LoVo (cell line): ENCODE measurements around the gene CKAP4.

Experiments used
- DNase-seq: peaks from one replicate; pipeline ENCODE4 v3.0.0-alpha.2; 2016; ENCODE audit warnings: low spot score

Gene CKAP4

GRCh38 chr12:106239241-106239950 is 8.4 kb downstream of the CKAP4 start:
- DNase-seq, result no peak

DNA sequence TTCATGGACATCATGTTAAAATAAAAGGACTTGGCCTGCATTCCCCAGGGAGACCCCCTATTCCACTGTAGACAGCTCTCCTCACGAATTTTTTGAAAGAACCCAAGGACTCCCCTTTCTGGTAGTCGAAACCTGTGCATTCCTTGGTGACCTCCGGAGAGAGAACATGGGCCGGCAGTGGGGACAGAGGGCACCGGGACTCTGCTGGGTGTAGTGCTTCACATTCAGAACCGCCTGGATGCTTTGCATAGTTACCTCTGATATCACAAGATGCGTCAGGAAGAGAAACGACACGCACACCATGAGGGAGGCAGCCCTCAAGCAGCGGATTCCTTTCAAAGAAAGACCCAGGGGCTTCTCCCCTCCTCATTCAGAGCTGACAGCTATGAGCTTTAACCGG is 9.7 kb downstream of the CKAP4 start:
- DNase-seq, result no peak

GRCh38 chr12:106235770-106236169 is 12.1 kb downstream of the CKAP4 start:
- DNase-seq, result no peak

DNA sequence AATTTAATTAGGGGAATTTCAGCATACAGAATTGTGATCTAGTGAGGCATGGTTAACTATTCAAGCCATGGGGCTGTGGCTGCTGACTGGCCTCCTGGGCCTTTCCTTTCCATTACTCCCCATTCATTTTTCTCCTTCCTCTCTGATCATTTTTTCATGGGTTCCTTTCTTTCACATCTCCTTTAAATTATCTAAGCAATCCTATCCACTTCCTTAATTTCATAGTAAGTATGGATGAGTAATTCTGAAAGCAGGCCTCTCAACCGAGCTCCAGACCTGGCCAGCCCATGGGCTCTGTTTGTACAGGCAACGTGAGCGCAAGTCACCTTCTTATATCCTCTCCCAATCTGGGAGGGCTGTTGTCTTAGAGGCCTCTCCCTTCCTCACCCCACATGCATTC is 13.4 kb downstream of the CKAP4 start:
- no peak for DNase-seq

DNA sequence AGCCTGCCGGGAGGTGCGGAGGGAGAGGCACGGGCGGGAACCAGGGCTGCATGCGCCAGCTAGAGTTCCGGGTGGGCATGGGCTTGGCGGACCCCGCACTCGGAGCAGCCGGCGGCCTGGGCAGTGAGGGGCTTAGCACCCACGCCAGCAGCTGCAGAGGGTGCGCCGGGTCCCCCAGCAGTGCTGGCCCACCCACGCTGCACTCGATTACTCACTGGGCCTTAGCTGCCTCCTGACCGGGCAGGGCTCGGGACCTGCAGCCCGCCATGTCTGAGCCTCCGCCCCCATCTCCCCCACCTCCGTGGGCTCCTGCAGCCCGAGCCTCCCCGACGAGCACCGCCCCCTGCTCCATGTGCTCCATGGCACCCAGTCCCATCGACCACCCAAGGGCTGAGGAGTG is 14.8 kb downstream of the CKAP4 start:
- DNase-seq, result no peak

DNA sequence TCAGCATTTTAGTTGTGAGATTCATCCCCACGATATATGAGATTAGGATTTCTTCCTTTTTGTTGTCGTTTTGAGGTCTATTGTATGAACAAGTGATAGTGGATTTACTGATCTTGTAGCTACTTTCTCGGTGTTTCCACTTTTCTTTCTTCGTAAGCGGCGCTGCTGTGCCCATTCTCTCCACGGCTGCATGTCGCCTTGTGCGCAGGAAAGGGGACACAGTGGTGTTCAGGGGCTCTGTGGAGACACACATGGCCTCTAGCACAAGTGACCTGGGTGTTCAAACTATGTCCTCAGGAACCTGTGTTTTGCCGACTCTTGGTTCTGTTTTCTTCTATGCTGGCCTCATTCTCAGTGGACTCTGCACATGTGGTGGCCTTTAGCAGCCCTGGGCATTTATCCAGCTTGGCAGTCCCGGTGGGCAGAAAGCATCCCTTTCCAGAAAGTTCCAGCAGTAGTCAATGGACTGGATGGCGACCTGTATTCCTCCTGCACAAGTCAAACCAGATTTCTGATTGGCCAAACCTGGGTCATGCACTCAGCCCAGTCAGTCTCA is 18.7 kb downstream of the CKAP4 start:
- DNase-seq, result no peak

DNA sequence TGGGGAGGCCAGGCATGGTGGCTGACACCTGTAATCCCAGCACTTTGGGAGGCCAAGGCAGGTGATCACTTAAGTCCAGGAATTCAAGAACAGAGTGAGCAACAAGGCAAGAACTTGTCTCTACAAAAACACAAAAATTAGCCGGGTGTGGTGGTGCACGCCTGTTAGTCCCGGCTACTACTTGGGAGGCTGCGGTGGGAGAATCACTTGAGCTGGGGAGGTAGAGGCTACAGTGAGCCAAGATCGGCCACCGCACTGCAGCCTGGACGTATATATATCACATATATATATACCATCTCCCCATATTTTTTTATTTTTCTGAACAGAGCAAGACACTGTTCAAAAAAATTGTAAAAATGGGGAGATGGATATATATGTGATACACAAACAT is 19.5 kb downstream of the CKAP4 start:
- DNase-seq, result no peak

GRCh38 chr12:106227641-106228319 is 20.0 kb downstream of the CKAP4 start:
- DNase-seq, result no peak

DNA sequence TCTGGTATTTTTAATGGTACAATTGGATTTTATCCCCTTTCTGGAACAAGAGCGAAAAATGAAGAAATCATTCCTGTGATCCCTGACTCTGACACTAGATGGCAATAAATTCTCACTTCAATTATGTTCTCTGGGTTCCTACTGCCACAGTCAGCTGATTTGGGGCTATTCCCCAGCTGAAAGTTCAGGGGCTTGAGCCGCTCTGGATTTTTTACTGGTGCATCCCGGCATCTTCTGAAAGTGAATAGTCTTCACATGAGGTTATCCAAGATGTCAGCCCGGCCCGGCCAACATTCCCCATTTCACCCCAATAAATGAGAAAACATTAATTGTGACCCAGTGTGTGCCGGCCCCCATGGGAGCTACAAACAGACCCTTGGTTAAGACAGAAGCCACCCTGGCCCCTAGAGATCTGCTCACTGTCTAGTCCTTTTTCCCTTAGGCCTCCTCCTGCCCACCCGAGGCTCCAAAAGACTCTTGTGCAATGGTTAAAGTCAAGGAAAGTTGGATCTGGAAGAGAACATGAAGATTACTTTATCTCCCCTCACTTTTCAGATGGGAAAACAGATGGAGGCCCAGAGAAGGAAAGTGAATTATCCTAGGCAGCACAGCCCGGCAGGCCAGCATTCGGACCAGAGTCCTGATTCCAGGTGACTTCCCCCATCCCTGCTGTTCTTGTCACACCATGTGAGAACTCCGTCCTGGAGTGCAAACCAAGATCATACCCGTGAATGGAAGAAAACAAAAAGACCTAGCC is 20.8 kb downstream of the CKAP4 start:
- peak; percentile 68 for DNase-seq

- no peak for DNase-seq
Observed at GRCh38 chr12:106224355-106224706, 23.5 kb downstream of the CKAP4 start.

- peak; percentile 75 for DNase-seq
Observed at GRCh38 chr12:106223485-106224354, 24.1 kb downstream of the CKAP4 start.

- no peak for DNase-seq
Observed at GRCh38 chr12:106220536-106220935, 27.3 kb downstream of the CKAP4 start.

GRCh38 chr12:106219043-106219442 is 28.8 kb downstream of the CKAP4 start:
- no peak for DNase-seq

DNA sequence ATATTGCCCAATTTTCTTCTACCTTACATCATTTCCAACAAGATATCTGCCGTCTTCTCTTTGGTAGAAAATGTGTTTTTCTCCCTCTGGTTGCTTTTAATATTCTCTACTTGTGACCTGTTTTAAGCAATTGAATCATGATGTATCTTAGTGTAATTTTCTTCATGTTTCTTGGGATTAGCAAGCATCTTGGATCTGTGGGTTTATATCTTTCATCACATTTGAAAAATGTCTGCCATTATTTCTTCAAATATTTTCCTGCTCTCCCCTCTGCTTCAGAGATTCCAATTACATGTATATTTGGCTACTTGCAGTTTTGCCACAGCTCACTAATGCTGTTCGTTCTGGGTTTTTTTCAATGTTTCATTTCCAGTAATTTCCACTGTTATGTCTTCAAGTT is 30.1 kb downstream of the CKAP4 start:
- no peak for DNase-seq

GRCh38 chr12:106214571-106214970 is 33.2 kb downstream of the CKAP4 start:
- no peak for DNase-seq

- DNase-seq, result no peak
Observed at GRCh38 chr12:106213662-106214061, 34.2 kb downstream of the CKAP4 start.

GRCh38 chr12:106211973-106212372 is 35.8 kb downstream of the CKAP4 start:
- DNase-seq, result no peak

GRCh38 chr12:106205208-106206069 is 42.4 kb downstream of the CKAP4 start:
- peak; percentile 42 for DNase-seq

GRCh38 chr12:106204312-106204711 is 43.5 kb downstream of the CKAP4 start:
- DNase-seq, result no peak

- no peak for DNase-seq
Observed at GRCh38 chr12:106197906-106198623, 49.8 kb downstream of the CKAP4 start.
